ENCODE results near the gene LILRA6. TPM values are rescaled to one million over a fixed set of nuclear protein-coding genes. Genes with fewer than 3 reads are reported as not detected.
"Not testable (repeated sequence)": the region's sequence is repeated elsewhere in the genome, so short reads cannot be mapped to it uniquely, and the experiment has no call there.

The LILRA6 gene
- total RNA-seq, 2 experiments from 2014 or later: not detected

DNA sequence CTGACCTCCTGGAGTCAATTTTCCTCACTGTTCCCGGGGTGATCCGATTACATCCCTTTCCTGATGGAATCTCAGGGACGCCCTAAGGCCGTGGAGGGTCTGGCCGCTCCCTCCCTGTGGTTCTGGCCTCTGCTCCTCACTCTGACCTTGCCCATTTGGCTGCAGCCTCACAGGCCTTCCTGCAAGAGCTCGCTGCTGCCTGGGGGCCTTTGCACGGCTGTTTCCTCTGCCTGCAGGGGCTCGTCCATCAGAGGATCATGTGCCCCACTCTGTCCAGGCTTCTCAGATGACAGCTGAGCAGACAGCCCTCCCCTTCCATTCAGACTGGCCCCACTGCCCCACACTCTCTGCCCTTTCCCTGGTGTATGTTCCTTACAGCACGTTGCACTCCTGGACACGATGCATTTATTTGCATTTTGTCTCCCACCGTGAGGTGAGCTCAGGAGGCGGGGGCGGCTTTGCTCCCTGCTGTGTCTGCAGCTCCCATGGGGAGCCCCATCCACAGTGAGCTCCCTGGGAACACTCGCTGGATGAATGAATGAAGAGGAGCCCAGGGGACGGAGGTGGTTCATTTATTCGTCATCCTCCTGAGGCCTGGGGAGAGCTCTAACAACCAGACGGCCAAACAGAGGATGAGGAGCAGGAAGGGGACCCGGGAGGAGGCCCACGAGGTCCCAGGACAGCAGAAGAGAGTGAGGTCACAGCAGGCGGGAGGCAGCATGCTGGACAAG is 24.9 kb downstream of the LILRA6 start:
- H3K27me3 Mint-ChIP-seq; H3K9me3 Mint-ChIP-seq (ENCODE audit: low read depth); CTCF ChIA-PET; H3K36me3 Mint-ChIP-seq; H3K4me3 Mint-ChIP-seq; DNase-seq; H3K27ac Mint-ChIP-seq; H3K4me1 Mint-ChIP-seq; ATAC-seq: not testable (repeated sequence)

DNA sequence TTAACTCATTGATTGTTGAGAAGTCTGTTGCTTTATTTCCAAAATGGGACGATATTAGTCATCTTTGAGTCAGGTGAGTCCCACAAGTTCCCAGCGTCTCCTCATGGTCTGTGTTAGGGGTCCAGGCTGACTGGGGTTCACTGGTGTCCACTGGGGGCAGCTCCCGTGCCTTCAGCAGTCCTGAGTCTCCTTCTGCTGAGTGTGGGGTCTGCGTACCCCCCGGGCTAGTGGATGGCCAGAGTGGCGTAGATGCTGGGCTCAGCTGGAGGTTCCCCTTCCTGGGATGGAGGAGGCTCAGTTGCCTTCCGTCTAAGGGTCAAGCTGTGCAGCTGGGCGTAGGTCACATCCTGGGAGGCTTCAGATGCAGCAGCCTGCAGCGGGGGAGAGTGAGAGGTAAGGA is 25.7 kb downstream of the LILRA6 start:
- CTCF ChIA-PET: no interaction called here

DNA sequence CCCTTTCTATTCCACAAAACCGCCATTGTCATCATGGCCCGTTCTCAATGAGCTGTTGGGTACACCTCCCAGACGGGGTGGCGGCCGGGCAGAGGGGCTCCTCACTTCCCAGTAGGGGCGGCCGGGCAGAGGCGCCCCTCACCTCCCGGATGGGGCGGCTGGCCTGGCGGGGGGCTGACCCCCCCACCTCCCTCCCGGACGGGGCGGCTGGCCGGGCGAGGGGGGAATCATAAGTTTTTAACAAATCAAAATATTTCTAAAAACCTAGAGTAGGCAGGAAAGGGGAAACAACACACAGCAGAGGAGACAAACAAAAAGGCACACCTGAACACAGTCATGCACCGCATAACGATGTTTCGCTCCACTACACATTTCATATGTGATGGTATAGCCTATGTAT is 27.9 kb downstream of the LILRA6 start:
- ATAC-seq; H3K9me3 Mint-ChIP-seq (ENCODE audit: low read depth); H3K27me3 Mint-ChIP-seq; H3K4me3 Mint-ChIP-seq; DNase-seq; H3K27ac Mint-ChIP-seq; CTCF ChIA-PET: not testable (repeated sequence)
- peaks cover 17% of the 10 kb centered on the region for H3K4me1 Mint-ChIP-seq
- peaks cover 15% of the 10 kb centered on the region for H3K36me3 Mint-ChIP-seq

More for the DNA sequence above, 25.7 kb downstream of the LILRA6 start:
- H3K4me3 Mint-ChIP-seq: no peak overlapping the region
- DNase-seq (no peak), ATAC-seq (no peak)
- no peaks in the 10 kb centered on the region for H3K9me3 Mint-ChIP-seq (ENCODE audit: low read depth)
- H3K27me3 Mint-ChIP-seq: peaks cover 2% of the 10 kb centered on the region
- peaks cover 6% of the 10 kb centered on the region for H3K36me3 Mint-ChIP-seq
- H3K4me1 Mint-ChIP-seq: no peaks in the 10 kb centered on the region
- no peak overlapping the region for H3K27ac Mint-ChIP-seq

DNA sequence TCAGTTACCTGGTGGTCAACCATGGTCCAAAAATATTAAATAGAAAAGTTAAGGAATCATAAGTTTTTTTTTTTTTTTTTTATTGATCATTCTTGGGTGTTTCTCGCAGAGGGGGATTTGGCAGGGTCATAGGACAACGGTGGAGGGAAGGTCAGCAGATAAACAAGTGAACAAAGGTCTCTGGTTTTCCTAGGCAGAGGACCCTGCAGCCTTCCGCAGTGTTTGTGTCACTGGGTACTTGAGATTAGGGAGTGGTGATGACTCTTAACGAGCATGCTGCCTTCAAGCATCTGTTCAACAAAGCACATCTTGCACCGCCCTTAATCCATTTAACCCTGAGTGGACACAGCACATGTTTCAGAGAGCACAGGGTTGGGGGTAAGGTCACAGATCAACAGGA is 28.4 kb downstream of the LILRA6 start:
- H3K27me3 Mint-ChIP-seq; H3K4me3 Mint-ChIP-seq; CTCF ChIA-PET; DNase-seq; ATAC-seq; H3K27ac Mint-ChIP-seq; H3K9me3 Mint-ChIP-seq (ENCODE audit: low read depth): not testable (repeated sequence)
- H3K4me1 Mint-ChIP-seq: peaks cover 22% of the 10 kb centered on the region
- H3K36me3 Mint-ChIP-seq: peaks cover 15% of the 10 kb centered on the region

DNA sequence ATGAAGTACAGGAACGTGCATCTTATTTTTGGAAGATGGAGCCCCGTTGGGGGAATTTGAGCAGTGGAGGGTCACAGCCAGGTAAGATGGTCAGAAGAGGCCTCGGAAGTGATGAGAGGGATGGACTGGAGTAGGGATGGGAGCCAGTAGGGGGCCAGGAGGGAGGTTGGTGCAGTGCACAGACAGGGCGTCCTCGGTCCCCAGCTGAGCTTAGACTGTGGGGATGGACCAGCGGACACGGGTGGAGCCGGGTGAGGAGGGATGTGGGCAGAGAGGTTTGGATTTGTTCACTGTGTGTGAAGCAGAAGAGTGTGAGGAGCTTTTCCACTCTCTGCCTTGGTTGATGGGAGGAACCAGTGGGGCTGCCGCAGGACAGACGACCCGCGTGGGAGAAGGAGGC is 31.4 kb downstream of the LILRA6 start:
- Mint-ChIP-seq H3K36me3 (peaks cover 37% of the 10 kb centered on the region), H3K4me3 (no peak overlapping the region), H3K9me3 (ENCODE audit: low read depth) (no peaks in the 10 kb centered on the region), H3K4me1 (peaks cover 51% of the 10 kb centered on the region), H3K27me3 (no peaks in the 10 kb centered on the region), H3K27ac (peak overlapping the region; percentile 58)
- ATAC-seq (peak; percentile 1), DNase-seq (no peak)
- CTCF ChIA-PET: interaction anchor here (0.9 to 2.3 kb wide), 4 partner anchors 10 to 178 kb away, joined by 3 to 9 read pairs (median 6); partner anchors contain the start of gene RPS9

DNA sequence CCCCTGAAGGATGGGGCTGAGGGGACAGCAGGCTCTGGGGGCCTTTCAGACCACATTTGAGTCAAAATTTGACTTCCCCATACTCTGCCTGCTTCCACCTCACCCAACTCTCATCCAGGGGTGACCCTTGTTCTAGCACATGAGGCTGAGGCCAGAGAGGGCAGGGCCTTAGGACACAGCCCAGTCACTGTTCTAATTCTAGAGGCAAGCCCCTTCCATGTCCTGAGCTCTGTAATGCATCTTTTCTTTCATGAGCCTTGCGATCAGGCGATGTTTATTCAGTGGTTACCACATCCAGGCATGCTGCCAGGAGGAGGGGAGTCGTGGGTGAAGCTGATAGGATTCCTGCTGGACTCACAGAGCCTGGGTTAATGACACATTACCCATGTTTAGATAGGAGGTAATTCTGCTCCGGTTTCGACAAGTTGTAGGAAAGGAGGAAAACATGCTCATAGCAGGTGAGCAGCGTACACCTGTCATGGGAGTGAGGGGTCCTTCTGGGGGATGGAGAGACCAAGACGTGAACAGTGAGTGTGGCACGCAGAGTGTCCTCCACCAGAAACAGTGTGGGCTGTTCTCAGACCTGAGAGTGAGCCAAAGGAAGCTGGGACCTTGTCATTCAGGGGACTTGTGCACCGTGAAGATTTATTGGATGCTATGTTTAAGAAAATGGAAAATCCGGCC is 32.6 kb downstream of the LILRA6 start:
- Mint-ChIP-seq H3K9me3 (ENCODE audit: low read depth) (no peaks in the 10 kb centered on the region), H3K27me3 (no peaks in the 10 kb centered on the region), H3K27ac (peak overlapping the region; percentile 63), H3K36me3 (peaks cover 46% of the 10 kb centered on the region), H3K4me3 (no peak overlapping the region), H3K4me1 (peaks cover 63% of the 10 kb centered on the region)
- DNase-seq (no peak), ATAC-seq (no peak)
- CTCF ChIA-PET: interaction anchor here (1.1 to 2.3 kb wide), 3 partner anchors 9 to 43 kb away, joined by 3 to 9 read pairs (median 8); partner anchors contain the start of gene RPS9

DNA sequence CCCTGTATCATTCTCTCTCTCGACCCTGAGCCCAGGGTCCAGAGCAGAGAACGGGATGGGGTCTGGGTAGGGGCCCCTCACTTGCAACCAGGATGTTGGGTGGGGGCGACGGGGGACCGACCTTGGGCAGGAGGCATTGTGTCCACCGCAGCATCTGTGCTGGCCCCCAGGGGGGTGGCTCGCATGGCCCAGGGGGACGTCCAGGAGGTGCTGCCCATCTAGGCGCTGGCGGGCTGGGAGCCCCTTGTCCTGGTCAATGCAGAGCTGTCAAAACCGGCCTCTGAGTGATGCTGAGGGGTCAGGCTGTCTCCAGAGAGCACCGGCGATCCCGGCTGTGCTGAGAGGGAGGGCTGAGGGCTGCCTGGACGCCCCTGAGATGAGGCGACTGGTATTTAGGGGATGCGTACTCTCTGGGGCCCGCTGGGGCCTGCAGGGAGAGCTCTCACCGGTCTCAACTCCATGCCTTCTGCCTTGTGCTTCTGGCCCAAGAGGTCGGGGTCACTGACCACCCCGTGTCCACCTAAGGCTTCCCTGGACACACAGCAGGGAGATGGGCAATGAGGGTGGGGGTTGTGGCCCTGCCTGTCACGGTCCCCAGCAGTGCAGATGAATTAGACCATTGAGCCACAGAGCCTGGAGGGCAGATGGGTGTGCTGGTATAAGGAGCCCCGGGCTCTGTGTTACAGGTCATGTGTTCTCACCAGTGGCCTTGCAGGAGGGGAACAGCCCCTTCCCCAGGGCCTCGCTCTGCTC is 33.4 kb downstream of the LILRA6 start:
- Mint-ChIP-seq H3K36me3 (peaks cover 53% of the 10 kb centered on the region), H3K27me3 (no peaks in the 10 kb centered on the region), H3K27ac (no peak overlapping the region), H3K4me1 (peaks cover 70% of the 10 kb centered on the region), H3K4me3 (no peak overlapping the region), H3K9me3 (ENCODE audit: low read depth) (no peaks in the 10 kb centered on the region)
- CTCF ChIA-PET: interaction anchor here (2.3 kb wide), 1 partner anchor 42 kb away, joined by 9 read pairs; no protein-coding TSS in a partner anchor
- DNase-seq (no peak), ATAC-seq (no peak)

DNA sequence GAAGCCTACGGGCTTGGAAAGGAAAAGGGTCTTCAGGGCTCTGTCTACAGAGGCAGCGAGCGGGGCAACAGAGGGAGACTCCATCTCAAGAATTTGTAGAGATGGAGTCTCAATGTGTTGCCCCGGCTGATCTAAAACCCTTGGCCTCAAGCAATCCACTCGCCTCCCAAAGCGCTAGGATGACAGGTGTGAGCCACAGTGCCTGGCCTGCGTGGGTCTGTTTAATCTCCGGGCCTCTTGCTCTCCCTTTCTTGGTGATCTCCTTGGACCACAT is 33.9 kb downstream of the LILRA6 start:
- Mint-ChIP-seq H3K9me3 (ENCODE audit: low read depth) (no peaks in the 10 kb centered on the region), H3K27me3 (no peaks in the 10 kb centered on the region), H3K36me3 (peaks cover 55% of the 10 kb centered on the region), H3K4me3 (no peak overlapping the region), H3K27ac (no peak overlapping the region), H3K4me1 (peaks cover 75% of the 10 kb centered on the region)
- no peak for ATAC-seq
- CTCF ChIA-PET: interaction anchor here (1.0 to 1.3 kb wide), 2 partner anchors 10 to 180 kb away, joined by 3 to 4 read pairs; no protein-coding TSS in a partner anchor
- DNase-seq: no peak

DNA sequence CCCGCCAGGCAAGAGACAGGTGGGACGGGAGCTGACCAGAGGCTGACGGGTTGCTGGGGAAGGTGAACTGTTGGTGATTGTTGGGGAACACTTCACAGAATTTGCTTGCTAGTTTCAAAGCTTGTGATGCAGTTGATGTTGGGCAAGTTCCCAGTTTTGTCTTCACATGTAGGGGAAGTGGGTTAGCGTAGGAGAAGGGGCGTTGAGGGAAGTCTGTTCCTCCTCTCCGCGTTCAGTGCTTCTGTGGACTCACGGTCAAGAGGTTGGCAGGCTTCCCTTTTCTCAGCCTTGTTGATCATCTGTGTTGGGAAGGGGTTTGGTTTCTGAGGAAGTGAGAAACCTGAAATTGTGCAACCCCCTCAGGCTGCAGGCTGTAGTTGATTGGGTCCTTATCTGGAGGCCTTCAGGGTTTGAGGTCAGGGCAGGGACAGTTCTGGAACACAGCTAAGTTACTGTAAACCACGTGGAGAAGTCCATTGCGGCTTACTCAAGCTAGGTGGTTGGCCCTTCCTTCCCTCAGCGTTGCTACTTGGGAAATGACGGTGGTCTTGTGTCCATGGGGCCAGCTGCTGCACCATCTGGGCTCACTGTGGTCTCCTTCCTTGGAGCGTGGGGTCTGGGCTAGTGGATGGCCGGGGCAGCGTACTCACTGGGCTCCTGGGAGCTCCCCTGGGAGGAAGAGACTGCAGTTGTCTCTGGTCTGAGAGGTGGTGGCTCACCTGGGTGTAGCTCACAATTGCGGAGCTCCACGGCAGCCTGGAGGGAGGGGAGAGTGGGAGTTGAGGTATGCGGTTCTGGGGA is 34.4 kb downstream of the LILRA6 start:
- peaks cover 81% of the 10 kb centered on the region for H3K4me1 Mint-ChIP-seq
- peaks cover 59% of the 10 kb centered on the region for H3K36me3 Mint-ChIP-seq
- ATAC-seq (no peak), DNase-seq (no peak)
- H3K9me3 Mint-ChIP-seq (ENCODE audit: low read depth): no peaks in the 10 kb centered on the region
- H3K27ac Mint-ChIP-seq: peak overlapping the region; percentile 3
- no peaks in the 10 kb centered on the region for H3K27me3 Mint-ChIP-seq
- CTCF ChIA-PET: interaction anchor here (1.0 to 1.3 kb wide), 3 partner anchors 9 to 181 kb away, joined by 3 to 4 read pairs (median 4); no protein-coding TSS in a partner anchor
- no peak overlapping the region for H3K4me3 Mint-ChIP-seq

DNA sequence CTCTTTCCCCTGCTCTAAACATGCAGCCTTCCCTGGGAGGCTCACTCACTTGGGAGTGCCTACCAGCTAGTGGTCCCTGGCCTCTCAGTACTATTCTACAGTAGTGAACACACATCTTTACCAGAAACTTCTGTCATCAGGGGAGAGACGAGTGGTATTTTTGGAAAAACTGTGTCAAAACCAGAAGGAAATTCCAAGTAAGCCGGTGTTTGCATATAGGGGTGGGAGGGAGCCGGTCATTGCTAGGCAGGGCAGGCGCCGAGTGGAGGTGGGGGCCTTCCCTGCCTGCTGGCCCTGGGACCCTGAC is 35.0 kb downstream of the LILRA6 start:
- CTCF ChIA-PET: interaction anchor here (1.0 to 1.3 kb wide), 3 partner anchors 9 to 181 kb away, joined by 3 to 4 read pairs (median 4); no protein-coding TSS in a partner anchor
- Mint-ChIP-seq H3K4me1 (peaks cover 86% of the 10 kb centered on the region), H3K9me3 (ENCODE audit: low read depth) (no peaks in the 10 kb centered on the region), H3K36me3 (peaks cover 62% of the 10 kb centered on the region), H3K4me3 (no peak overlapping the region), H3K27ac (peak overlapping the region; percentile 55), H3K27me3 (no peaks in the 10 kb centered on the region)
- ATAC-seq (no peak), DNase-seq (no peak)

DNA sequence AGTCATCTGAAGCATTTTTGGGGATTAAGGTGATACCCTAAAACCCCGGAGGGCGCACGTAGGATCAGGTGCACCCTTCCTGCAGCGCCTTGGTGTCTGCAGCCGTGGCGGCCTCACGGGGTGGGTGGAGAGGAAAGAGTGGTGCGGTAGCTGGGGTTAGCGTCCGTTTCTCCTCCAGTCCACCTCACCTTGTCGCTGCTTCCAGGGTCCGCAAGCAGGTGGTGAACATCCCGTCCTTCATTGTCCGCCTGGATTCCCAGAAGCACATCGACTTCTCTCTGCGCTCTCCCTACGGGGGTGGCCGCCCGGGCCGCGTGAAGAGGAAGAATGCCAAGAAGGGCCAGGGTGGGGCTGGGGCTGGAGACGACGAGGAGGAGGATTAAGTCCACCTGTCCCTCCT is 35.4 kb downstream of the LILRA6 start:
- H3K4me3 Mint-ChIP-seq; CTCF ChIA-PET; DNase-seq; H3K9me3 Mint-ChIP-seq (ENCODE audit: low read depth); ATAC-seq; H3K27me3 Mint-ChIP-seq: not testable (repeated sequence)
- peaks cover 91% of the 10 kb centered on the region for H3K4me1 Mint-ChIP-seq
- peak overlapping the region; percentile 55 for H3K27ac Mint-ChIP-seq
- H3K36me3 Mint-ChIP-seq: peaks cover 66% of the 10 kb centered on the region

DNA sequence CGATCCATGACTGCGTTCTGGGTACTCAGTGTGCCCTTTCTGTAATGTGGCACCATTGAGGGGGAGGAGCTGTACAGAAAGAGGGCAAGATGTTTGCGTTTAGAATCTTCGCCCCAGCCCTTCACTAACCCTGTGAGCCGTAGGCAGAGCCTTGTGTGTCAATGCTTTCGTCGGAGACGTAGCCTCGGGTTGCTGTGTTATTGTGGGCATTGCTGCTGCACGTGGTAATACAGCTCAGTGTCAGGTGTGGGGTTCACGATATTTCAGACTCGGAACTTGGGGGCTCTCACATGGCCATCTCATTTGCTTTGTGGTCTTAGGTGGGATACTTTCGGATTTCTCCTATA is 35.8 kb downstream of the LILRA6 start:
- ATAC-seq: no peak
- no peak overlapping the region for H3K27ac Mint-ChIP-seq
- H3K4me3 Mint-ChIP-seq: no peak overlapping the region
- H3K36me3 Mint-ChIP-seq: peaks cover 70% of the 10 kb centered on the region
- no peak for DNase-seq
- H3K9me3 Mint-ChIP-seq (ENCODE audit: low read depth): no peaks in the 10 kb centered on the region
- H3K4me1 Mint-ChIP-seq: peaks cover 93% of the 10 kb centered on the region
- CTCF ChIA-PET: no interaction called here
- H3K27me3 Mint-ChIP-seq: no peaks in the 10 kb centered on the region
